Lung (tissue), 12 donors: ENCODE results near the gene MYO16. TPM values are rescaled to one million over a fixed set of nuclear protein-coding genes. Genes with fewer than 3 reads are reported as not detected.

Experiments used
- ATAC-seq: fragments of 200-7000 bp; cut with Tn5 transposase; one replicate; pipeline ENCODE4 v1.9.1; 2020; ENCODE audit warnings: moderate number of reproducible peaks; ENCODE audit not compliant: insufficient read depth, low FRiP score
- DNase-seq, 3 donors: peaks; one replicate each; pipeline ENCODE4 v3.0.0-alpha.2; 2013 to 2017
- H3K27ac ChIP-seq, 2 donors: one replicate each; pipeline ENCODE4 v1.5.1; 2013; ENCODE audit warnings: mild to moderate bottlenecking in 2 of 2, moderate library complexity in 2 of 2, control low read depth in 1 of 2, inconsistent platforms in 1 of 2, low read depth in 1 of 2, low read length in 1 of 2
- H3K27me3 ChIP-seq, 3 donors: one replicate each; pipeline ENCODE4 v1.5.1; 2013; ENCODE audit warnings: low read length in 2 of 3; ENCODE audit not compliant: control insufficient read depth in 3 of 3, insufficient read depth in 3 of 3
- H3K36me3 ChIP-seq, 4 donors: one replicate each; pipeline ENCODE4 v1.5.1; 2013; ENCODE audit warnings: low read length in 4 of 4, mild to moderate bottlenecking in 1 of 4, moderate library complexity in 1 of 4; ENCODE audit not compliant: control insufficient read depth in 4 of 4, insufficient read depth in 4 of 4
- H3K4me1 ChIP-seq, 5 donors: one replicate each; pipeline ENCODE4 v1.5.1; 2013; ENCODE audit warnings: low read length in 5 of 5, mild to moderate bottlenecking in 2 of 5, moderate library complexity in 1 of 5; ENCODE audit not compliant: control insufficient read depth in 5 of 5, insufficient read depth in 5 of 5
- H3K4me3 ChIP-seq: one replicate; pipeline ENCODE4 v1.5.1; 2013; ENCODE audit warnings: mild to moderate bottlenecking, control low read depth, moderate library complexity
- H3K9ac ChIP-seq, 2 donors: one replicate each; pipeline ENCODE4 v1.5.1; 2013; ENCODE audit warnings: low read length in 2 of 2, control low read depth in 1 of 2; ENCODE audit not compliant: insufficient read depth in 1 of 2
- H3K9me3 ChIP-seq, 4 donors: one replicate each; pipeline ENCODE4 v1.5.1; 2013; ENCODE audit warnings: low read length in 3 of 4, mild to moderate bottlenecking in 1 of 4, moderate library complexity in 1 of 4; ENCODE audit not compliant: control insufficient read depth in 4 of 4, insufficient read depth in 3 of 4
- CTCF ChIP-seq: IDR thresholded peaks from 2 replicates; pipeline ENCODE4 v1.5.1; 2012; ENCODE audit warnings: mild to moderate bottlenecking; ENCODE audit errors: control extremely low read depth, extremely low read depth
- WGBS, 2 donors: extraction: QIAGEN DNeasy Blood & Tissue Kit; methylation state at CpG; one replicate each; pipeline ENCODE4 v1.1.7; 2013; 5-methylcytosine and 5-hydroxymethylcytosine counted together
- polyA plus RNA-seq, 2 donors: library from polyadenylated mRNA; stranded (reverse); fragments of 200-250 nt; gene quantifications; one replicate each; pipeline ENCODE4 v1.2.1, GENCODE V29; 2013
- total RNA-seq, 2 donors: library from RNA; depleted of rRNA in 1 of 2; stranded (reverse); fragments of >200 nt in 1 of 2; gene quantifications; one replicate each; pipeline ENCODE4 v1.2.1, GENCODE V29; 2014 to 2021
- donor health status: control.
- donor health status: control.
- donor health status: Bipolar disorder and iron deficiency.
- donor health status: healthy.
- donor health status: DM: yes; HTN: yes; CAD: no.

The MYO16 gene
- total and polyA plus RNA-seq, 4 donors: 0.12 to 13.8 (median 0.88) TPM

GRCh38 chr13:109224033-109224432 is 594.6 kb downstream of the MYO16 start:
- Histone ChIP-seq H3K36me3 (no peaks in the 10 kb centered on the region), H3K9me3 (peaks cover 0 to 18% (median 6%) of the 10 kb centered on the region in 4 donors), H3K4me3 (no peak overlapping the region), H3K9ac (no peak overlapping the region), H3K4me1 (no peaks in the 10 kb centered on the region), H3K27me3 (no peaks in the 10 kb centered on the region), H3K27ac (no peak overlapping the region)
- DNase-seq (no peak), ATAC-seq (no peak)
- no peak for TF ChIP-seq CTCF
- 72 to 84% methylated on average over 4 of the region's 4 CpGs for WGBS, 2 donors

GRCh38 chr13:109226631-109227030 is 597.2 kb downstream of the MYO16 start:
- DNase-seq: no peak
- TF ChIP-seq CTCF: no peak
- H3K4me1 ChIP-seq: no peaks in the 10 kb centered on the region
- H3K9me3 ChIP-seq: peaks cover 0 to 15% (median 5%) of the 10 kb centered on the region in 4 donors
- H3K27me3 ChIP-seq: no peaks in the 10 kb centered on the region
- H3K27ac ChIP-seq: no peak overlapping the region
- H3K9ac ChIP-seq: no peak overlapping the region
- no peaks in the 10 kb centered on the region for H3K36me3 ChIP-seq
- WGBS, 2 donors: 73 to 76% methylated on average over 1 of the region's 1 CpG
- no peak overlapping the region for H3K4me3 ChIP-seq
- ATAC-seq: no peak

- Histone ChIP-seq H3K4me3 (no peak overlapping the region), H3K36me3 (no peaks in the 10 kb centered on the region), H3K27ac (no peak overlapping the region), H3K9ac (no peak overlapping the region), H3K9me3 (peaks cover 0 to 15% (median 5%) of the 10 kb centered on the region in 4 donors), H3K4me1 (no peaks in the 10 kb centered on the region), H3K27me3 (no peaks in the 10 kb centered on the region)
- ATAC-seq (no peak), DNase-seq (no peak)
- WGBS, 2 donors: 68 to 73% methylated on average over 5 of the region's 5 CpGs
- TF ChIP-seq CTCF: no peak
These were observed 598.0 kb downstream of the MYO16 start for GRCh38 chr13:109227344-109227940.

- no peaks in the 10 kb centered on the region for H3K27me3 ChIP-seq
- ATAC-seq (no peak), DNase-seq (no peak)
- H3K4me1 ChIP-seq: no peaks in the 10 kb centered on the region
- H3K4me3 ChIP-seq: no peak overlapping the region
- H3K36me3 ChIP-seq: no peaks in the 10 kb centered on the region
- 91 to 92% methylated on average over 3 of the region's 3 CpGs for WGBS, 2 donors
- H3K9me3 ChIP-seq: peaks cover 0 to 11% (median 4%) of the 10 kb centered on the region in 4 donors
- no peak overlapping the region for H3K27ac ChIP-seq
- TF ChIP-seq CTCF: no peak
- H3K9ac ChIP-seq: no peak overlapping the region
These were observed 598.8 kb downstream of the MYO16 start for GRCh38 chr13:109228211-109228610.
